ENCODE data around the gene RBBP8NL.

- TF ChIP-seq JUN (CRISPR knock-in tag; IDR thresholded peaks at IDR 0.05) (no peak), MLX (CRISPR knock-in tag; IDR thresholded peaks at IDR 0.05) (no peak), CTCF (IDR thresholded peaks at IDR 0.05) (no peak), FOXJ3 (CRISPR knock-in tag; IDR thresholded peaks at IDR 0.05; ENCODE audit: borderline replicate concordance) (no peak), SMAD3 (CRISPR knock-in tag; IDR thresholded peaks at IDR 0.05; ENCODE audit: borderline replicate concordance) (no peak), SP1 (CRISPR knock-in tag; conservative IDR thresholded peaks at IDR 0.05) (no peak), STAT6 (CRISPR knock-in tag; conservative IDR thresholded peaks at IDR 0.05; ENCODE audit: low read depth) (no peak), E2F5 (CRISPR knock-in tag; IDR thresholded peaks at IDR 0.05) (no peak)
These were observed 21.4 kb upstream of the RBBP8NL start for GRCh38 chr20:62448788-62449187.

Measured in WTC11 (cell line).